GM12878 (cell line): ENCODE measurements around the gene SPTSSB. TPM values are rescaled to one million over a fixed set of nuclear protein-coding genes. Genes with fewer than 3 reads are reported as not detected.

Source experiments
- CBFB ChIP-seq: IDR thresholded peaks from 2 replicates; pipeline ENCODE4 v1.6.1; 2016; ENCODE audit warnings: antibody characterized with exemption, low read depth
- E2F4 ChIP-seq: IDR thresholded peaks from 2 replicates; pipeline ENCODE4 v1.6.1; 2012; ENCODE audit warnings: low read depth, low read length, improper control_type of control experiment
- FOXK2 ChIP-seq: fragments of 450-650 bp; IDR thresholded peaks from 2 replicates; pipeline ENCODE4 v1.6.1; 2017; ENCODE audit warnings: mild to moderate bottlenecking, moderate library complexity
- LARP7 ChIP-seq: fragments of 450-650 bp; IDR thresholded peaks from 2 replicates; pipeline ENCODE4 v1.6.1; 2017; ENCODE audit warnings: mild to moderate bottlenecking
- MEF2B ChIP-seq: fragments of 450-650 bp; IDR thresholded peaks from 2 replicates; pipeline ENCODE4 v1.6.1; 2018; ENCODE audit warnings: mild to moderate bottlenecking, moderate library complexity; ENCODE audit not compliant: partially characterized antibody, poor library complexity, severe bottlenecking
- MLLT1 ChIP-seq: fragments of 450-650 bp; IDR thresholded peaks from 2 replicates; pipeline ENCODE4 v1.6.1; 2016; ENCODE audit warnings: mild to moderate bottlenecking
- RUNX3 ChIP-seq: IDR thresholded peaks from 2 replicates; pipeline ENCODE4 v1.6.1; 2012; ENCODE audit warnings: low read length, inconsistent platforms
- SMAD1 ChIP-seq: fragments of 450-650 bp; IDR thresholded peaks from 2 replicates; pipeline ENCODE4 v1.6.1; 2018; ENCODE audit warnings: mild to moderate bottlenecking, low read depth; ENCODE audit not compliant: partially characterized antibody
- TARDBP ChIP-seq: IDR thresholded peaks from 2 replicates; pipeline ENCODE4 v1.6.1; 2016; ENCODE audit warnings: borderline replicate concordance
- TCF7 ChIP-seq: IDR thresholded peaks from 2 replicates; pipeline ENCODE4 v1.6.1; 2014; ENCODE audit warnings: antibody characterized with exemption, borderline replicate concordance
- WRNIP1 ChIP-seq: IDR thresholded peaks from 2 replicates; pipeline ENCODE4 v1.6.1; 2011; ENCODE audit warnings: low read depth, low read length, improper control_type of control experiment, borderline replicate concordance
- ZNF24 ChIP-seq: fragments of 450-650 bp; IDR thresholded peaks from 2 replicates; pipeline ENCODE4 v1.6.1; 2017; ENCODE audit warnings: antibody characterized with exemption, mild to moderate bottlenecking
- polyA plus RNA-seq, 11 experiments: library from polyadenylated mRNA; depleted of rRNA in 4 of 11; unstranded in 6 of 11; stranded (reverse) in 5 of 11; fragments of >200 nt; fragmentation: Nextera tagmentation in 4 of 11; fragmentation: Illumina TruSeq in 1 of 11; extraction: Ambion mirVana in 4 of 11; extraction: Trizol in 1 of 11; gene quantifications; 1 replicate in 1 of 11; 2 replicates in 10 of 11; pipeline versions ENCODE4 v1.2.1 to v1.2.3, GENCODE V29; 2011 to 2016; ENCODE audit warnings: inconsistent platforms in 2 of 11, missing spikeins in 2 of 11, low read depth in 1 of 11
- total RNA-seq, 4 experiments: library from RNA; depleted of rRNA in 3 of 4; stranded (reverse); fragments of >200 nt in 3 of 4; fragmentation: Illumina TruSeq in 1 of 4; extraction: Trizol in 1 of 4; gene quantifications; 2 replicates each; pipeline versions ENCODE4 v1.2.1 to v1.2.3, GENCODE V29; 2013 to 2021
- TF ChIP-seq, protein P1 (sequence below): fragments of 150-350 bp; IDR thresholded peaks from 2 replicates; pipeline ENCODE4 v1.6.1; 2014; ENCODE audit warnings: mild to moderate bottlenecking, low read depth, low read length
- TF ChIP-seq, protein P2 (sequence below): fragments of 450-650 bp; IDR thresholded peaks from 2 replicates; pipeline ENCODE4 v1.6.1; 2016; ENCODE audit warnings: mild to moderate bottlenecking, moderate library complexity, borderline replicate concordance
- TF ChIP-seq, protein P3 (sequence below): IDR thresholded peaks from 2 replicates; pipeline ENCODE4 v1.6.1; 2011; ENCODE audit warnings: mild to moderate bottlenecking, low read depth, low read length, moderate library complexity; ENCODE audit not compliant: insufficient replicate concordance

SPTSSB gene
- total and polyA plus RNA-seq, 10 of the 15 experiments (the other 5 are each of a cell fraction or from before 2014, with no cell fraction given) = 0.19 to 30.6 (median 0.91) TPM

- TF ChIP-seq, protein P1, sequence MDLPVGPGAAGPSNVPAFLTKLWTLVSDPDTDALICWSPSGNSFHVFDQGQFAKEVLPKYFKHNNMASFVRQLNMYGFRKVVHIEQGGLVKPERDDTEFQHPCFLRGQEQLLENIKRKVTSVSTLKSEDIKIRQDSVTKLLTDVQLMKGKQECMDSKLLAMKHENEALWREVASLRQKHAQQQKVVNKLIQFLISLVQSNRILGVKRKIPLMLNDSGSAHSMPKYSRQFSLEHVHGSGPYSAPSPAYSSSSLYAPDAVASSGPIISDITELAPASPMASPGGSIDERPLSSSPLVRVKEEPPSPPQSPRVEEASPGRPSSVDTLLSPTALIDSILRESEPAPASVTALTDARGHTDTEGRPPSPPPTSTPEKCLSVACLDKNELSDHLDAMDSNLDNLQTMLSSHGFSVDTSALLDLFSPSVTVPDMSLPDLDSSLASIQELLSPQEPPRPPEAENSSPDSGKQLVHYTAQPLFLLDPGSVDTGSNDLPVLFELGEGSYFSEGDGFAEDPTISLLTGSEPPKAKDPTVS = no peak
- TF ChIP-seq WRNIP1 (no peak), MEF2B (peak; percentile 71), FOXK2 (no peak), MLLT1 (no peak), ZNF24 (peak; percentile 90), TCF7 (no peak), SMAD1 (no peak), E2F4 (no peak), TARDBP (no peak), CBFB (no peak), LARP7 (no peak), RUNX3 (peak; percentile 26; the same call in 1 of the 2 replicates)
- TF ChIP-seq, protein P2, sequence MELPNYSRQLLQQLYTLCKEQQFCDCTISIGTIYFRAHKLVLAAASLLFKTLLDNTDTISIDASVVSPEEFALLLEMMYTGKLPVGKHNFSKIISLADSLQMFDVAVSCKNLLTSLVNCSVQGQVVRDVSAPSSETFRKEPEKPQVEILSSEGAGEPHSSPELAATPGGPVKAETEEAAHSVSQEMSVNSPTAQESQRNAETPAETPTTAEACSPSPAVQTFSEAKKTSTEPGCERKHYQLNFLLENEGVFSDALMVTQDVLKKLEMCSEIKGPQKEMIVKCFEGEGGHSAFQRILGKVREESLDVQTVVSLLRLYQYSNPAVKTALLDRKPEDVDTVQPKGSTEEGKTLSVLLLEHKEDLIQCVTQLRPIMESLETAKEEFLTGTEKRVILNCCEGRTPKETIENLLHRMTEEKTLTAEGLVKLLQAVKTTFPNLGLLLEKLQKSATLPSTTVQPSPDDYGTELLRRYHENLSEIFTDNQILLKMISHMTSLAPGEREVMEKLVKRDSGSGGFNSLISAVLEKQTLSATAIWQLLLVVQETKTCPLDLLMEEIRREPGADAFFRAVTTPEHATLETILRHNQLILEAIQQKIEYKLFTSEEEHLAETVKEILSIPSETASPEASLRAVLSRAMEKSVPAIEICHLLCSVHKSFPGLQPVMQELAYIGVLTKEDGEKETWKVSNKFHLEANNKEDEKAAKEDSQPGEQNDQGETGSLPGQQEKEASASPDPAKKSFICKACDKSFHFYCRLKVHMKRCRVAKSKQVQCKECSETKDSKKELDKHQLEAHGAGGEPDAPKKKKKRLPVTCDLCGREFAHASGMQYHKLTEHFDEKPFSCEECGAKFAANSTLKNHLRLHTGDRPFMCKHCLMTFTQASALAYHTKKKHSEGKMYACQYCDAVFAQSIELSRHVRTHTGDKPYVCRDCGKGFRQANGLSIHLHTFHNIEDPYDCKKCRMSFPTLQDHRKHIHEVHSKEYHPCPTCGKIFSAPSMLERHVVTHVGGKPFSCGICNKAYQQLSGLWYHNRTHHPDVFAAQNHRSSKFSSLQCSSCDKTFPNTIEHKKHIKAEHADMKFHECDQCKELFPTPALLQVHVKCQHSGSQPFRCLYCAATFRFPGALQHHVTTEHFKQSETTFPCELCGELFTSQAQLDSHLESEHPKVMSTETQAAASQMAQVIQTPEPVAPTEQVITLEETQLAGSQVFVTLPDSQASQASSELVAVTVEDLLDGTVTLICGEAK = no peak
- TF ChIP-seq, protein P3, sequence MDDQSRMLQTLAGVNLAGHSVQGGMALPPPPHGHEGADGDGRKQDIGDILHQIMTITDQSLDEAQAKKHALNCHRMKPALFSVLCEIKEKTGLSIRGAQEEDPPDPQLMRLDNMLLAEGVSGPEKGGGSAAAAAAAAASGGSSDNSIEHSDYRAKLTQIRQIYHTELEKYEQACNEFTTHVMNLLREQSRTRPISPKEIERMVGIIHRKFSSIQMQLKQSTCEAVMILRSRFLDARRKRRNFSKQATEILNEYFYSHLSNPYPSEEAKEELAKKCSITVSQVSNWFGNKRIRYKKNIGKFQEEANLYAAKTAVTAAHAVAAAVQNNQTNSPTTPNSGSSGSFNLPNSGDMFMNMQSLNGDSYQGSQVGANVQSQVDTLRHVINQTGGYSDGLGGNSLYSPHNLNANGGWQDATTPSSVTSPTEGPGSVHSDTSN = no peak
These were observed 22.4 kb downstream of the SPTSSB start (continued) for GRCh38 chr3:161348796-161349400.
